ENCODE measurements around the gene KANSL2. TPM values are rescaled to one million over a fixed set of nuclear protein-coding genes. Genes with fewer than 3 reads are reported as not detected.

The KANSL2 gene
- polyA plus RNA-seq, 2 of the 4 experiments (the other 2 are of a cell fraction): 30.3 to 62.8 TPM

DNA sequence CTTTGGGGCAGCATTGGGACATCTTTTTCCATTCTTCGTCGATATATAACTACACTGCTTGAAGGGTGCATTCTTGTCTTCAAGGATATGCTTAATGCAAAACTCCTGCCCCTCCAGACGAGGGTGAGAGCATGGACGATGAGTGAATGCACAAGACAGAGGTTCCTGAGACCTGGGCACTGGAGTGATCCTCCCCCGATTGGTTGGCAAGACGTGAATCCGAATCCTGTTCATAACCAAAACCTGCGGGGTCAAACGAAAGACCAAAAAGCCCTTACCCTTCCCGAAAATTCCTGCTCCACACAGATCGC is 684 bp downstream of the KANSL2 start:
- CTCF ChIA-PET: interaction anchor here (0.6 kb wide), 1 partner anchor 187 kb away, joined by 3 read pairs; no protein-coding TSS in a partner anchor
- H3K9me3 ChIP-seq: no peaks in the 10 kb centered on the region
- H3K27ac ChIP-seq: peak overlapping the region; percentile 93 to 98
- TF ChIP-seq ESRRA (IDR thresholded peaks at IDR 0.05; ENCODE audit: borderline replicate concordance, low read length) (no peak), NR3C1 (IDR thresholded peaks at IDR 0.05) (no peak), MAFK (IDR thresholded peaks at IDR 0.05; ENCODE audit: partially characterized antibody) (no peak), JUN (IDR thresholded peaks at IDR 0.05) (no peak)
- peak overlapping the region; percentile 58 for H3K4me3 ChIP-seq
- POLR2A ChIA-PET: interaction anchor here (1.3 to 1.6 kb wide), 3 partner anchors 9 to 10 kb away, joined by 5 to 10 read pairs (median 8); no protein-coding TSS in a partner anchor
- ATAC-seq (peak; percentile 18 to 21; a peak in 3 of 6 replicates), FAIRE-seq (no peak), DNase-seq (ENCODE audit: low read depth in 1 of 2, low spot score in 1 of 2) (peak; percentile 39 to 42)
- H3K4me1 ChIP-seq: peaks cover 32% of the 10 kb centered on the region
- peak overlapping the region; percentile 90 for H3K4me2 ChIP-seq
- 3% methylated on average over 11 of the region's 11 CpGs for WGBS (ENCODE audit: missing lambda C conversion rate)

DNA sequence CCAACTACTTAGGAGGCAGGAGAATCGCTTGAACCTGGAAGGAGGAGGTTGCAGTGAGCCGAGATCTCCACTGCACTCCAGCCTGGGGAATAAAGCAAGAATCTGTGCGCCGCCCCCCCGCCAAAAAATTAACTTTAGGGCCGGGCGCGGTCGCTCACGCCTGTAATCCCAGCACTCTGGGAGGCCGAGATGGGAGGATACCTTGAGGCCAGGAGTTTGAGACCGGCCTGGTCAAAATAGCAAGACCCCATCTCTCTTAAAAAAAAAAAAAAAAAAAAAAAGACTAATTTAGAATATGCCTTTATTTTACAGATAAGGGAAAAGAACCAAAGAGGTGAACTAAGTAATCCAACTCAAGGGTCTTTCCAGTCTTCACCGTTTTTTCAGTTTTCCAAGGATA is 1.2 kb downstream of the KANSL2 start:
- H3K27ac ChIP-seq: peak overlapping the region; percentile 93 to 98; a peak in 5 of 6 replicates
- no peak for FAIRE-seq
- H3K4me2 ChIP-seq: peak overlapping the region; percentile 90
- ChIA-PET POLR2A (no interaction called here), CTCF (no interaction called here)
- WGBS (ENCODE audit: missing lambda C conversion rate): 76% methylated on average over 13 of the region's 13 CpGs
- H3K4me1 ChIP-seq: peaks cover 32% of the 10 kb centered on the region
- no peak for DNase-seq (ENCODE audit: low read depth in 1 of 2, low spot score in 1 of 2)
- no peaks in the 10 kb centered on the region for H3K9me3 ChIP-seq
- TF ChIP-seq TFCP2L1 (CRISPR knock-in tag; IDR thresholded peaks at IDR 0.05): no peak
- TF ChIP-seq RNF2 (IDR thresholded peaks at IDR 0.05; ENCODE audit: borderline replicate concordance, low read depth): no peak
- TF ChIP-seq POLR2AphosphoS2 (conservative IDR thresholded peaks at IDR 0.05; ENCODE audit: low read length): no peak
- no peak for TF ChIP-seq HOXB5 (CRISPR knock-in tag; IDR thresholded peaks at IDR 0.05)
- no peak for TF ChIP-seq ZC3H11A (IDR thresholded peaks at IDR 0.05)
- no peak for TF ChIP-seq CBX2 (IDR thresholded peaks at IDR 0.05; ENCODE audit: borderline replicate concordance, low read depth)
- TF ChIP-seq ZNF302 (CRISPR knock-in tag; IDR thresholded peaks at IDR 0.05): no peak
- no peak for TF ChIP-seq ZFP36 (IDR thresholded peaks at IDR 0.05; ENCODE audit: borderline replicate concordance, partially characterized antibody)
- no peak for TF ChIP-seq MYC (IDR thresholded peaks at IDR 0.05; ENCODE audit: borderline replicate concordance, low read length)
- no peak for TF ChIP-seq RAD21 (conservative IDR thresholded peaks at IDR 0.05 in 1 of 2, IDR thresholded peaks at IDR 0.05 in 1 of 2)
- TF ChIP-seq, protein P1, sequence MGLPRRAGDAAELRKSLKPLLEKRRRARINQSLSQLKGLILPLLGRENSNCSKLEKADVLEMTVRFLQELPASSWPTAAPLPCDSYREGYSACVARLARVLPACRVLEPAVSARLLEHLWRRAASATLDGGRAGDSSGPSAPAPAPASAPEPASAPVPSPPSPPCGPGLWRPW (IDR thresholded peaks at IDR 0.05): no peak
- no peak for TF ChIP-seq EHMT2 (IDR thresholded peaks at IDR 0.05; ENCODE audit: low read depth)
- no peak for ATAC-seq
- H3K4me3 ChIP-seq: peak overlapping the region; percentile 58

GRCh38 chr12:48678551-48679185 is 3.4 kb downstream of the KANSL2 start:
- ChIA-PET POLR2A (no interaction called here), CTCF (interaction anchor here (0.9 kb wide), 1 partner anchor 12 kb away, joined by 3 read pairs; no protein-coding TSS in a partner anchor)
- Histone ChIP-seq H3K4me2 (peak overlapping the region; percentile 90), H3K9me3 (no peaks in the 10 kb centered on the region), H3K4me3 (no peak overlapping the region), H3K27ac (no peak overlapping the region), H3K4me1 (peaks cover 32% of the 10 kb centered on the region)
- WGBS (ENCODE audit: missing lambda C conversion rate): 60% methylated on average over 3 of the region's 3 CpGs
- TF ChIP-seq ZC3H11A (IDR thresholded peaks at IDR 0.05) (no peak), REST (IDR thresholded peaks at IDR 0.05) (no peak), NPAS2 (CRISPR knock-in tag; IDR thresholded peaks at IDR 0.05; ENCODE audit: borderline replicate concordance) (no peak), CHD4 (IDR thresholded peaks at IDR 0.05; ENCODE audit: borderline replicate concordance) (no peak), PHF8 (IDR thresholded peaks at IDR 0.05; ENCODE audit: borderline replicate concordance, low read depth) (no peak)
- ATAC-seq (no peak), DNase-seq (ENCODE audit: low read depth in 1 of 2, low spot score in 1 of 2) (no peak), FAIRE-seq (no peak)

Measured in A549 (cell line).